Measurements from ENCODE around the gene HSD3B7.
A peak's percentile ranks its signal among the peaks of the same experiment; 100 is the strongest.

HSD3B7 gene

DNA sequence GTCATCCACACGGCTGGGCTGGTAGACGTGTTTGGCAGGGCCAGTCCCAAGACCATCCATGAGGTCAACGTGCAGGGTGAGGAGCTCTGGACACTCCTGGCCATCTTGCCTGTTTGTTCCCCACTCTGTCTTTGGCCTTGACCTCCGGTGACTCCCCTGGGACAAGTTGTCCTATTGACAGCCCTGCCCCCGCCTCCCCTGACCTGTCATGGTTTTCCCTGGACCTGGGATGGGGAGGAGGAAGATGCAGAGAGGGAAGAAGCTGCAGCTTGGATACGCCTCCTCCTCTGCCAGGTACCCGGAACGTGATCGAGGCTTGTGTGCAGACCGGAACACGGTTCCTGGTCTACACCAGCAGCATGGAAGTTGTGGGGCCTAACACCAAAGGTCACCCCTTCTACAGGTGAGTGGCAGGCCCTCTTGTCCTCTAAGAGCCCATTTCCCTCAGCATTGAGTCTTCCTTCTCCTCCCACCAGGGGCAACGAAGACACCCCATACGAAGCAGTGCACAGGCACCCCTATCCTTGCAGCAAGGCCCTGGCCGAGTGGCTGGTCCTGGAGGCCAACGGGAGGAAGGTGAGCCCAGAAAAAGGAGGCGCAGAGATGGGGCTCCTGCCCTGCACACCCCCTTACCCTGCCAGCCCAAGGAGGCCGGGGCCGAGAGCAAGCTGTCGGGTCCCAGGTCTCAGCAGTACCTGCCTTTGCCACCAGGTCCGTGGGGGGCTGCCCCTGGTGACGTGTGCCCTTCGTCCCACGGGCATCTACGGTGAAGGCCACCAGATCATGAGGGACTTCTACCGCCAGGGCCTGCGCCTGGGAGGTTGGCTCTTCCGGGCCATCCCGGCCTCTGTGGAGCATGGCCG, 1.4 kb downstream of the HSD3B7 start:
- DNase-seq (ENCODE audit: low read depth) = no peak
- H3K4me3 ChIP-seq (ENCODE audit: control insufficient read depth, low read depth, low read length) = peak overlapping the region; percentile 70
- TF ChIP-seq CTCF (conservative IDR thresholded peaks at IDR 0.05; ENCODE audit: control insufficient read depth, insufficient read depth, low read depth, low read length) = no peak

DNA sequence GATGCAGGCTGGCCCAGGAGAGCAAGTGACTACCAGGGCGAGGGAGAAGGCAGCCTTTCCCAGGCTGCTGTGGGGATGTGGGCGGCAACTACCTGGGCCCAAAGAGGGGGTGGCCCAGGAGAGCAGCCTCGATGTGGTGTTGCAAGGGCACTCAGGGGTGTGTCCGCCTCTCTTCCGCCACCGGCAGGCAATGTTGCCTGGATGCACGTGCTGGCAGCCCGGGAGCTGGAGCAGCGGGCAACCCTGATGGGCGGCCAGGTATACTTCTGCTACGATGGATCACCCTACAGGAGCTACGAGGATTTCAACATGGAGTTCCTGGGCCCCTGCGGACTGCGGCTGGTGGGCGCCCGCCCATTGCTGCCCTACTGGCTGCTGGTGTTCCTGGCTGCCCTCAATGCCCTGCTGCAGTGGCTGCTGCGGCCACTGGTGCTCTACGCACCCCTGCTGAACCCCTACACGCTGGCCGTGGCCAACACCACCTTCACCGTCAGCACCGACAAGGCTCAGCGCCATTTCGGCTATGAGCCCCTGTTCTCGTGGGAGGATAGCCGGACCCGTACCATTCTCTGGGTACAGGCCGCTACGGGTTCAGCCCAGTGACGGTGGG, 2.7 kb downstream of the HSD3B7 start:
- no peak for TF ChIP-seq CTCF (conservative IDR thresholded peaks at IDR 0.05; ENCODE audit: control insufficient read depth, insufficient read depth, low read depth, low read length)
- DNase-seq (ENCODE audit: low read depth) = no peak
- no peak overlapping the region for H3K4me3 ChIP-seq (ENCODE audit: control insufficient read depth, low read depth, low read length)

DNA sequence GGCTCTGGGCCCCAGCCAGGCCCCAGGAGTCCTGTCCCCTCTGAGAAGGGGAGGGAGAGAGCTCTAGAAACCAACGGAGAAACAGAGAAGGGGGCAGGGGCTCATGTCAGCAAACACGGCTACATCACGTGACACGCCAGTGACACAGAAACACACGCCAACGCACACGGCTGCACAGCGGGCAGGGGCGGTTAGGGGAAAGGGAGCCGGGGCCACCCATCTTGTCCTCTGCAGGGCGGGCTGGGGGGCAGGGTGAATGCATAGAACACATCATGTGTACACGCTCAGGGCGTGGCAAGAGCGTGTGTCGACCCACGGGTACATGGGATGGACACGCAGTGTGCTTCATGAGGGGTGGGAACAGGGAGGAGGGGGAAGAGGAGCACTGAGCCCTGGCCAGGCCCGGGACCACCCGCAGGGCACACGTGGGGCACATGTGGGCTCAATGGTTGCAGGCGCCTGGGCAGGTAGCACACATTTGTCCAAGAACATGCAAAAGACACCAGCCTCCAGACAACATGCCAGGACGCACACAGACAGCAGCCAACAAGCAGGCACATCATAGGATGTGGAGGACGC, 4.6 kb downstream of the HSD3B7 start:
- DNase-seq (ENCODE audit: low read depth) = peak; percentile 25
- TF ChIP-seq CTCF (conservative IDR thresholded peaks at IDR 0.05; ENCODE audit: control insufficient read depth, insufficient read depth, low read depth, low read length) = no peak

GRCh38 chr16:30990105-30990504, 5.1 kb downstream of the HSD3B7 start:
- no peak for DNase-seq (ENCODE audit: low read depth)
- no peak overlapping the region for H3K4me3 ChIP-seq (ENCODE audit: control insufficient read depth, low read depth, low read length)
- no peak for TF ChIP-seq CTCF (conservative IDR thresholded peaks at IDR 0.05; ENCODE audit: control insufficient read depth, insufficient read depth, low read depth, low read length)

More for the DNA sequence above, 4.6 kb downstream of the HSD3B7 start:
- no peak overlapping the region for H3K4me3 ChIP-seq (ENCODE audit: control insufficient read depth, low read depth, low read length)

DNA sequence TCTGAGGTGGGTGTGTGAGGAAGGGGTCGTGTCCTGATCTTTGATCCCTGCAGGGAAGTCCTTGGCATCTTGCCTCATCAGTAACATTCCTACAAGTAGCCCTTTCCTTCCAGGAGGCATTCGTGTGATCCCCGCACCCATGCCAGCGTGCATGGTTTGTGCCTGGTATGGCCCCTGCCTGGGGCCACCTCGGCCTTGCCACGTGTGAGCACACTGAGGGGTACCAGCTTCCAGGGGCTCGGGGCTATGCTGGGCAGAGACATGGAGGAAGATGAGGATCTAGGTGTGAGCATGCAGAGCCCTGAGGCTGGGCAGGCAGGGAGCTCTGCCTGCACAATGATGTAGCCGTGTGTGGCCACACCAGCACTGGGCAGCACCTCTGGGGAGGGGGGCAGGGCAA, 6.0 kb downstream of the HSD3B7 start:
- no peak for DNase-seq (ENCODE audit: low read depth)
- TF ChIP-seq CTCF (conservative IDR thresholded peaks at IDR 0.05; ENCODE audit: control insufficient read depth, insufficient read depth, low read depth, low read length) = no peak
- no peak overlapping the region for H3K4me3 ChIP-seq (ENCODE audit: control insufficient read depth, low read depth, low read length)

DNA sequence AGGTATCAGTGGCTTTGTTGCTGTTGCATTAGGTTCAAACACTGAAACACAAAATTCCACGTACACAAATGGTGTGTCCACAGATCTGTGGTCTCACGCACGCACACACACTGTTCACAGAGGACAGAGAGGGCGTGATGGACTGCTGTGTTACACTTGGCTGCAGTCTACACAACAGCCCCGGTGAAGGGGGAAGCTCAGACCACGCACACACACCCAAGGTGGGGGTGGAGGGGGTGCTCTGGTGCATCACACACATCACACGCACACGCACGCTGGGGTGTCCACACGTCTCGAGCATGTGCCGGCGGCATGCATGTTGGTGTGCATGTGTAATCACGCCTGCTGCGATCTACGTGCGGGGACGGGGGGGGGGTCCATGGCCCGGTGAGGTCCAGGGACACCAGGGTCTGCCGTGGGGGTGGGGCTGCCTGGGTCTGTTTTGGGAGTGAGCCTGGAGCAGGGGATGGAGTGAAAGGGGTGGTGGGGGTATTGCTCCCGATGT, 7.3 kb downstream of the HSD3B7 start:
- no peak for DNase-seq (ENCODE audit: low read depth)
- H3K4me3 ChIP-seq (ENCODE audit: control insufficient read depth, low read depth, low read length) = no peak overlapping the region
- TF ChIP-seq CTCF (conservative IDR thresholded peaks at IDR 0.05; ENCODE audit: control insufficient read depth, insufficient read depth, low read depth, low read length) = no peak

Data from fibroblast of mammary gland (primary cell).